Gastroesophageal sphincter (tissue), 3 donors: ENCODE results near the gene CHD1.

Experiments used
- POLR2A ChIP-seq, 2 donors: fragments of 450-650 bp; IDR thresholded peaks; one replicate each; pipeline ENCODE4 v1.6.1; 2017; ENCODE audit warnings: antibody characterized with exemption in 2 of 2, mild to moderate bottlenecking in 2 of 2, moderate library complexity in 1 of 2
- POLR2AphosphoS5 ChIP-seq: sonication (generic); formaldehyde crosslinking; IDR thresholded peaks from one replicate; pipeline ENCODE4 v1.6.1; 2017; ENCODE audit warnings: antibody characterized with exemption
- TF ChIP-seq, protein P1 (sequence below), 4 experiments: fragments of 200-600 bp in 2 of 4; fragments of 450-650 bp in 2 of 4; sonication (generic) in 1 of 4; IDR thresholded peaks; one replicate each; pipeline ENCODE4 v1.5.1; 2017 to 2019; ENCODE audit warnings: antibody characterized with exemption in 4 of 4, mild to moderate bottlenecking in 2 of 4, moderate library complexity in 2 of 4

DNA sequence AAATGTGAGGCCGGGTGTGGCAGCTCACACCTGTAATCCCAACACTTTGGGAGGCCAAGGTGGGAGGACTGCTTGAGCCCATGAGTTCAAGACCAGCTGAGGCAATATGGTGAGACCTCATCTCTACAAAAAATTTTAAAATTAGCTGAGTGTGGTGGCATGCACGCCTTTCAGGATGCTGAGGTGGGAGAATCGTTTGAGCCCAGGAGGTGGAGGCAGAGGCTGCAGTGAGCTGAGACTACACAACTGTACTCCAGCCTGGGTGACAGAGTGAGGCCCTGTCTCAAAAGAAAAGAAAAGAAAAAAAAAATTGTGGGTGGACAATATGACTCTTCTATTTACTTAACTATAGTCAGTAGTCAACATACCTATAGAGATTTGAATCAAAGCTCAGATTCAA, 4.8 kb downstream of the CHD1 start:
- TF ChIP-seq, protein P1, sequence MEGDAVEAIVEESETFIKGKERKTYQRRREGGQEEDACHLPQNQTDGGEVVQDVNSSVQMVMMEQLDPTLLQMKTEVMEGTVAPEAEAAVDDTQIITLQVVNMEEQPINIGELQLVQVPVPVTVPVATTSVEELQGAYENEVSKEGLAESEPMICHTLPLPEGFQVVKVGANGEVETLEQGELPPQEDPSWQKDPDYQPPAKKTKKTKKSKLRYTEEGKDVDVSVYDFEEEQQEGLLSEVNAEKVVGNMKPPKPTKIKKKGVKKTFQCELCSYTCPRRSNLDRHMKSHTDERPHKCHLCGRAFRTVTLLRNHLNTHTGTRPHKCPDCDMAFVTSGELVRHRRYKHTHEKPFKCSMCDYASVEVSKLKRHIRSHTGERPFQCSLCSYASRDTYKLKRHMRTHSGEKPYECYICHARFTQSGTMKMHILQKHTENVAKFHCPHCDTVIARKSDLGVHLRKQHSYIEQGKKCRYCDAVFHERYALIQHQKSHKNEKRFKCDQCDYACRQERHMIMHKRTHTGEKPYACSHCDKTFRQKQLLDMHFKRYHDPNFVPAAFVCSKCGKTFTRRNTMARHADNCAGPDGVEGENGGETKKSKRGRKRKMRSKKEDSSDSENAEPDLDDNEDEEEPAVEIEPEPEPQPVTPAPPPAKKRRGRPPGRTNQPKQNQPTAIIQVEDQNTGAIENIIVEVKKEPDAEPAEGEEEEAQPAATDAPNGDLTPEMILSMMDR (IDR thresholded peaks at IDR 0.05) = no peak
- TF ChIP-seq POLR2A (IDR thresholded peaks at IDR 0.05) = no peak
- no peak for TF ChIP-seq POLR2AphosphoS5
